ENCODE data around the gene TRNP1. TPM values are rescaled to one million over a fixed set of nuclear protein-coding genes. Genes with fewer than 3 reads are reported as not detected.

The TRNP1 gene
- total and polyA plus RNA-seq, 4 donors: 2.0 to 23.1 (median 15.0) TPM

GRCh38 chr1:26959722-26960624 is 33.5 kb upstream of the TRNP1 start, which contains the start of gene KDF1:
KDF1 (minus strand) TSS chr1:26960468; CDS start chr1:26952380, 8,088 bp downstream.
- peak; percentile 28 to 75 (median 70) for DNase-seq
- H3K4me3 ChIP-seq: peak within 1 kb of the TSS; percentile 65
- H3K27ac ChIP-seq (ENCODE audit: low read depth in 1 of 2, low read length in 1 of 2): peak within 1 kb of the TSS in 1 of 2 donors; percentile 72
- TF ChIP-seq CTCF (IDR thresholded peaks at IDR 0.05; ENCODE audit: control extremely low read depth, extremely low read depth): no peak
- peaks cover 0 to 3% (median under 1%) of the 10 kb centered on the region in 4 donors for H3K9me3 ChIP-seq (ENCODE audit: control insufficient read depth in 4 of 4, insufficient read depth in 3 of 4, low read length in 3 of 4)
- H3K4me1 ChIP-seq (ENCODE audit: control insufficient read depth in 5 of 5, insufficient read depth in 5 of 5, low read length in 5 of 5): peaks cover 0 to 4% (median 0%) of the 10 kb centered on the region in 5 donors
- H3K9ac ChIP-seq (ENCODE audit: insufficient read depth in 1 of 2, low read length in 2 of 2): peak within 1 kb of the TSS; percentile 2 to 49
- peaks cover 0 to 32% (median 29%) of the 10 kb centered on the region in 3 donors for H3K27me3 ChIP-seq (ENCODE audit: control insufficient read depth in 3 of 3, insufficient read depth in 3 of 3, low read length in 2 of 3)
- 1 to 2% methylated on average over 79 to 86 of the region's 86 CpGs for WGBS, 2 donors
- H3K36me3 ChIP-seq (ENCODE audit: control insufficient read depth in 4 of 4, insufficient read depth in 4 of 4, low read length in 4 of 4): no peaks in the 10 kb centered on the region
- ATAC-seq (ENCODE audit: insufficient read depth, low FRiP score): peak; percentile 91

- peak overlapping the region; percentile 28 for H3K4me3 ChIP-seq
- H3K27me3 ChIP-seq (ENCODE audit: control insufficient read depth in 3 of 3, insufficient read depth in 3 of 3, low read length in 2 of 3): peaks cover 0 to 32% (median 29%) of the 10 kb centered on the region in 3 donors
- TF ChIP-seq CTCF (IDR thresholded peaks at IDR 0.05; ENCODE audit: control extremely low read depth, extremely low read depth): no peak
- 23 to 29% methylated on average over 3 of the region's 3 CpGs for WGBS, 2 donors
- H3K27ac ChIP-seq (ENCODE audit: low read depth in 1 of 2, low read length in 1 of 2): peak overlapping the region in 1 of 2 donors; percentile 72
- H3K9me3 ChIP-seq (ENCODE audit: control insufficient read depth in 4 of 4, insufficient read depth in 3 of 4, low read length in 3 of 4): peaks cover 0 to 3% (median under 1%) of the 10 kb centered on the region in 4 donors
- ATAC-seq (ENCODE audit: insufficient read depth, low FRiP score) (no peak), DNase-seq (no peak)
- no peaks in the 10 kb centered on the region for H3K36me3 ChIP-seq (ENCODE audit: control insufficient read depth in 4 of 4, insufficient read depth in 4 of 4, low read length in 4 of 4)
- H3K4me1 ChIP-seq (ENCODE audit: control insufficient read depth in 5 of 5, insufficient read depth in 5 of 5, low read length in 5 of 5): peaks cover 0 to 4% (median 0%) of the 10 kb centered on the region in 5 donors
- H3K9ac ChIP-seq (ENCODE audit: insufficient read depth in 1 of 2, low read length in 2 of 2): peak overlapping the region in 1 of 2 donors; percentile 2
Observed at GRCh38 chr1:26960625-26960966, 32.9 kb upstream of the TRNP1 start.

GRCh38 chr1:26961826-26962225 is 31.7 kb upstream of the TRNP1 start:
- no peak for TF ChIP-seq CTCF (IDR thresholded peaks at IDR 0.05; ENCODE audit: control extremely low read depth, extremely low read depth)
- Histone ChIP-seq H3K27ac (ENCODE audit: low read depth in 1 of 2, low read length in 1 of 2) (no peak overlapping the region), H3K4me3 (no peak overlapping the region), H3K9me3 (ENCODE audit: control insufficient read depth in 4 of 4, insufficient read depth in 3 of 4, low read length in 3 of 4) (peaks cover 0 to 2% (median 0%) of the 10 kb centered on the region in 4 donors), H3K9ac (ENCODE audit: insufficient read depth in 1 of 2, low read length in 2 of 2) (no peak overlapping the region), H3K36me3 (ENCODE audit: control insufficient read depth in 4 of 4, insufficient read depth in 4 of 4, low read length in 4 of 4) (no peaks in the 10 kb centered on the region), H3K27me3 (ENCODE audit: control insufficient read depth in 3 of 3, insufficient read depth in 3 of 3, low read length in 2 of 3) (peaks cover 0 to 33% (median 32%) of the 10 kb centered on the region in 3 donors), H3K4me1 (ENCODE audit: control insufficient read depth in 5 of 5, insufficient read depth in 5 of 5, low read length in 5 of 5) (peaks cover 0 to 4% (median 0%) of the 10 kb centered on the region in 5 donors)
- WGBS, 2 donors: 44 to 49% methylated on average over 3 of the region's 3 CpGs
- ATAC-seq (ENCODE audit: insufficient read depth, low FRiP score) (no peak), DNase-seq (no peak)

Data from lung (tissue), 12 donors.